HG03108 (cell line): ENCODE data around the gene KCND1.

Source experiments
- ATAC-seq: cut with Tn5 transposase; IDR thresholded peaks from one replicate; pipeline ENCODE4 v1.9.1; 2021; ENCODE audit warnings: moderate library complexity; ENCODE audit not compliant: unreplicated experiment

The KCND1 gene

DNA sequence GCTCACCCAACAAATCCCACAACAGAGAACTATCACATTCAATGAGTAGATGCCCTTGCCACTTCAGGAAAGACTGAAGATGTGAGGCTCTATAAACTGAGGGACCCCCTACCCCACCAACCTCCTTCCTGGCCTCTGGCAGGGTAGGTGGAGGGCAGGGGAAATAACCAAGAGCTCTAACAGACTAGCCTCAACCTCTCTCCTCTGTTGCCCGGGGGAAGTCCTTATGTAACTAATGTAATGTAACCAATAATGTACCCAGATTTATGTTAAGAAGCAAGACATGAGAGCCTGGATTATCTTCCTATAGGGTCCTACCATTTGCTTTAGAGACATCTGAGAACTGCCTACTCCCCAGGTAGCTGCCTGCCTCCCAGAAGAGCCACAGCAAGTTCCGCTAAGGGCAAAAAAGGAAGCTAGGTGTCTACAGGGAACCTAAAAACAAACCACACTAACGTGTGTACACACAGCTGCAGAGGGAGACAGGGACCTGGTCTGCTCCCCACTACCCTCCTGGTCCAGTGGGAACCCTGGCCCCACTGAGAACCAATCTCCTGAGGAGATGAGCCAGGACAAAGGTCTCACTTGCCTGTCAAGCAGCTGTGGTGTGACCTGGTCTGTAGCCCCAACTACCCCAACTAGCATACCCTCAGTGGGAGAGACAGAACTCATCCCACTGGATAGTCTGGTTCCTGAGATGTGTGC is 32.0 kb downstream of the KCND1 start:
- peak; percentile 31 for ATAC-seq

DNA sequence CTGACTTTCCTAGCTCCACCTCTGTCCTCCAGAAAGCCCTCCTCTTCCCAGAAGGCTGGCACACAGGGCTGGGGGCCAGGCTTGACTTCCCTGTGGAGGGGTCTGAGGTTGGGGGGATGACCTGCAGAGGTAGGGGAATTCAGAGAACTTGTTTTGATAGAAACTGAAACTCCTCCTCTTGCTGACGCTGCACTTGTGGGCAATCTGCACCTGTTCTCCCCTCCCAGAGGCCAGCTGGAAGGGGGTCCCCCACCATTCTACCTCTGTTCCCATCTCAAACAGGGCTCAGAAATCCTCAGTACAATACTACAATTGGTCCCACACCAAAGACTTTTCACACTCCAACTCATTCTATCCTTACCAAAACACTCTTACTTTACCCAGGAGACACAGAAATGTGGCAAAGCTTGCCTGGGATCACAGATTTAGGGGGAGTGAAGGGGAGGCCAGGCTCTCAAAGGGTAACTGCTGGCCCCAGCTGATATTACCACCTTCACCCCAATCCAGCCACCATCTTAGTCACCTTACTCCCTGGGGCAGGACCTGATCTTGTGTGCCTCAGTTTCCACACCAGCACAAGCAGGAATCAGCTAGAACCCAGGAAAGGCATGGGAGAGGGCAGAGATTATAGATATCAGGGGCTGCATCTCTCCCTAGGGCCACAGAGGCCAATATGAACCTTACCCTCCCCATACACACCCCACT is 32.8 kb downstream of the KCND1 start:
- peak; percentile 47 for ATAC-seq

DNA sequence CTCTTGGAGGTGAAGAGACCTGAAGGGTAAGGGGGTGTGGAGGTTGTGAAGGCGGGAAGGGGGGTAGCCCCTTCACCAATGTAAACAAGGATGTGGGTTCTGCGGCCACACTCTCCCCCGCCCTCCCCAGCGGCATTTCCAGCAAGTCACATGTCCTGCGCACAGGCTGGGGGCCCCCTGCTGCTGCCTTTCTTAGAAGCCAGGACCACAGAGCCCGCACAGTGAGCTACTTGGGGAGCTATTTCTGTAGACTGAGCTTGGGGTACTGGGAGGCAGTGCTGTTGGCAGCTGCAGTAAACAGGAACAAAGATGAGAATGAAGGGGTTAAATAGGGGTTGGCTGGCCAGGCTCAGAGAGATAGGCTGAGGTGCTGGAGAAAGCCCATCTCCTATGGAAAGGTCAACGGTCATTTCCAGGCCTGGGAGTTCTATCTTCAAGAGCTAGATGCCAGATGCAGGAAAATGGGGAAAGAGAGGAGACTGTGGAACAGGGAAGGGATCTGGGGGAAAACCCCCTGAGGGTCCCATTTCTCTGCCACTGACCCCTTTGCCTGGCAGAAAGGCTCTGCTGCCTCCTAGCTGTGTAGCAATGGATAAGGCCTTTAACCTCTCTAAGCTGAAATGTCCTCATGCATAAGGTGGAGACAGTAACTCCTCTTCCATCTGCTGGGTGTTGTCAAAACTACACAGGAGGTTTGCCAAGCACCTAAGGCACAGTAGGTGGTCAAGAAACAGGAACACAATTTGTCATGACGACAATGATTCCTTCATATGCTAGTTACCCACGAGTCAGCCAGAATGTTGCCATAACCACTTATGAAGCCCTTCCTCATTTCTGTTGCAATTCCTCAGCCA is 34.4 kb downstream of the KCND1 start:
- peak; percentile 54 for ATAC-seq

DNA sequence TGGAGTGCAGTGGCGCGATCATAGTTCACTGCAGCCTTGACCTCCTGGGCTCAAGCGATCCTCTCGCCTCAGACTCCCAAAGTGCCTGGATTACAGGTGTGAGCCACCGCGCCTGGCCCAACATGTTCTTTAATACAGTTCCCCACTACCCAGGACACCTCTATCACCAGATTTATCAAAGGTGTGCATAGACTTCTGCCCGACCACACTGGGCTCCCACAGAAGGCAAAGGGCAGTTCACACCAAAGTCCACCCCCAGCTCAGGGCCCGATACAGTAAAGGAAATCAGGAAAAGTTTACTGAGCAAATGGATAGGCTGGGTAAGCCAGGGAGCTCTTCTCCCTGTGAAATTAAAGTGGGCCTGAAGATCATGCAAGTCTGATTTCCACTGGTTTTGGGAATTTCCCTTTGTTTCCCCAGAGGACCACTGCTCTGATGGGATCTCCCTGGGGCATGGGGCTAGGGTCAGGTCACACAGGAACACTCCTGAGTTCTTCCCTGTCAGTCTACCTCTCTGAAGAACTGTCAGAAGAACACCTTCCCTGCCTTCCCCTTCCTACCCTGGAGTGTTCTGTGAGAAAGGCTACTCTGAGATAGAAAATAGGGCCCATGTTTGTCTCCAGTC is 35.1 kb downstream of the KCND1 start:
- ATAC-seq: peak; percentile 1

DNA sequence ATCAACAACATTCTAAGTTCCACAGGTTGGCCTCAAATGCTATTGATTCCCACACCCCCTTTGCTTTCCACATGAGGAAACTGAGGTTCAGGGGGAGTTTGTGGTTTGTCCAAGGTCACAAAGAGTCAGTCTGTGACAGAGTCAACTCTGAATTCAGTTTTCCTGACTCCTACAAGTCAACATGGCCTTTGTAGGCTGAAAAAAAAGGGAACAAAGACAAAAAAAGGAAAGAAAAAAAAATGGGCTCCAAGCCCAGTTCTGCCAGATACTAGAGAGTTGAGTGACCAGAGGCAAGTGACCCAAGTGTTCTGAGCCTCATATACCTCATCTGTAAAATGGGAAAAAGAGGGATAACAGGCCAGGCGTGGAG is 36.4 kb downstream of the KCND1 start:
- ATAC-seq: no peak

DNA sequence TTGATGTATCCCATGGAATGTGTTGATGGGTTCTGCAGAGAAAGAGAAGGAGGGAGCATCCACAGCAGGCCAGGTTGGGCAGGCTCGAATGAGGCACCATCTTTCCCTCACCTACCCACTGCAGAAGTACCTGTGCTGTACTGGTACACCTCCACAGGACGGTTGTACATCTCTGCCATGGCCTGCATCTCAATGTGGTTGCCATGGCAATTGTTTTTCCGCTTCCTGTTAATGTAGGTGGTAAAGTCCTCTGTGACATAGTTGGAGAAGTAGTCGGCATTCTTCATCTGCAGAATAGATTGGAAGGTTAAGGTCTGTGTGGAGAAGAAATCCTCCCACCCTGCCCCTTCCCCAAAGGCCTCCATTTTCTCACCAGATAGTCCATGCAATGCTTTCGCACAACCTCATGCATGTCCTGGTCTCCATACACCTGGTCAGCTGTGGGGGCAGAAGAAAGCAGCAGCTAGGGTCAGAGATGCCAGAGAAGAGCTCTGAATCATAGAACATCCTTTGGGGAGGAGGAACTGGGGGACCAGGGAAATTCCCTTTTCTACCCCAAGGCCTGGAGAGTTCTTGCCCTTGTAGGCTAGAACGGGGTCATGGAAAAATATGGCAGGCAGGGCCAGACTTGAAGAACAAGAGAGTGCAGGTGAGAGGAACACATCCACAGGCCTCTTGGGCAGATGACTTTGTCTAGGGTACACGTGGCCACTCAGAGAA is 36.9 kb downstream of the KCND1 start:
- no peak for ATAC-seq

DNA sequence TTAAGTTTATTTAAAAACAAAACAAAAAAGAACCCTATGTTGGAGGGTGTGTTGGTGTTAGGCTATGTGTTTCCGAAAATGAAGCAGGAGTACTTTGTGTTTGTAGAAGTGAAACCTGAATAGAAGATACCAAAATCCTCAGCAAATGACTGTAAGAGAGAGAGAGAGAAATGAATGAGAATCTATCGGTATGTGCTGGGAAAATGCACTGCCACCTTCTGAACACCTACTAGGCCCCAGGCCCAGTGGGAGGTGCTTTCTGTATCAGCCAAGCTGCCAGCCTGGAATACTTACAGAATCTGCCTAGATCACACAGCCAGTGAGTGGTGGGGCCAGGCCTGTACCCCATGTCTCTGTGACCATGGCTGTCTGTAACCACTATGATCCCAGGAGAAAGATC is 37.9 kb downstream of the KCND1 start:
- ATAC-seq: no peak

DNA sequence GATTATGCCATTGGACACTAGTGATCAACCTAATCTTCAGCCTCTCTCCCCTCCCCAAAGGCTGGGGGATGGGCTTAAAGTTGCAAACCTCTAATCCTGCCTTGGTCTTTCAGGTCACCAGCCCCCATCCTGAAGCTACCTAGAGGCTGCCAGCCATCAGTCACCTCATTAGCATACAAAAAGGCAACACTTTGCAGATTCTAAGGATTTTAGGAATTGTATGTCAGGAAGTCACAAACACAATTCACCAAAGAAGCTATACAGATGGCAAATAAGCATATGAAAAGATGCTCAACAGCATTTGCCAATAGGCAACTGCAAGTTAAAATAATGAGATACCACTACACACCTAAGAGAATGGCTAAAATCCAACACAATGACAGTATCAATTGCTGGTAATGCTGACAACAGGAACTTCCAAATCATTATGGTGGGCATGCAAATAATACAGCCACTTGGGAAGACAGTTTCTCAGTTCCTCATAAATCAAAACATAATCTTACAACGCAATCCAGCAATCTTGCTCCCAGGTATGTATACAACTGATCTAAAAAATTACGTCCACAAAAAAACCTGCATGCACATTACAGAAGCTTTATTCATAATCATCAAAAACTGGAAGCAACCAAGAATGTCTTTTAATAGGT is 43.8 kb downstream of the KCND1 start:
- ATAC-seq: no peak

DNA sequence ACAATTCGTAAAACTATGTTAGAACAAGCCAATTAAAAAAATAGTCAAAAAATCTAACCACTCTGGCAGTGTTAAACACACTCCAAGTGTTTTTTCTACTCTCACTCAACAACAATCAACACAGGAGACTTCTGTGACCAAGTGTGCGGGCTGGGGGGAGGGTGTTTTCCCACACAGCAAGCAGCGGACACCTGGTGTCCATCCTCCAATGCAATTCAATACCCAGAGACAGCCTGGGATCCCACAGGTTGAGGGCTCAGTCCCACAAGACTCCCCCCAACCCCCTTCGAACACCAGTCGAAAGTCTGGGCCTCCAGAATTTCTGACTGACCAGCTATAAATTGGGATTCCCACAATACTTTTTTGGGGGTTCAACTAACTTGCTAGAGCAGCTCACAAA is 44.5 kb downstream of the KCND1 start:
- no peak for ATAC-seq

DNA sequence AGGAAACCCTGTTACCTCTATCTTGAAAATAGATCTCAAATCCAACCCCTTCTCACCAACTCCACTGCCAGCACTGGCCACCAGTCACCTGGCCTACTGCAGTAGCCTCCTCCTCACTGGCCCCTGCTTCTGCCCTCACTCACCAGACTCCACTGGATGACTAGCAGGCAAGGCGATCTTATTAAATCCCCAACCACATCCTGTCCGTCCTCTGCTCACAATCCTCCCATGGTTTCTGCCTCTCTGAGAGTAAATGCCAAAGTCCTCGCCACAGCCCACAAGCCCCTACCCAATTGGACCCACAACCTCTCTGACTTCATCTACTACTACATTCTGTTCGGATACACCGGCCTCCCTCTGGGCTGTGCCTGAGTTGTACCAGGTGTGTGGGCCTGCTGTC is 47.4 kb downstream of the KCND1 start:
- no peak for ATAC-seq

DNA sequence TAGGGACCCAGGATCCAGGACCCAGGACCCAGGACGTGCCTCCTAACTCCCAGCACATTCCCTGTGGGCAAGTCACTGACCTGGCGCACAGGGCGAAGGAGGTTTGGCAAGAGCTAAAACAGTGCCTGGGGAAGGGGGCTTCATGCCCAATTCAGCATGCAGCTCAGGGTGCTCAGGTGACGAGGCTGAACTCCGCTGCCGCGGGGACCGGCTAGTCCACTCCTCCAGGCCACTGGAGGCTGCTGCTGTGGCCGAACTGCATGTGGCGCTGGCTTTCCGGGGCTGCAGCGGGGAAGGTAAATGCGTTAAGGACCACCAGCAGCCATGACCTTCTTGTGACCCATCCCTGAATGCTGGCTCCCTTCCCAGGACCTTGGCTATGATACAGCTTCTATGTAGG is 47.9 kb downstream of the KCND1 start:
- ATAC-seq: no peak

DNA sequence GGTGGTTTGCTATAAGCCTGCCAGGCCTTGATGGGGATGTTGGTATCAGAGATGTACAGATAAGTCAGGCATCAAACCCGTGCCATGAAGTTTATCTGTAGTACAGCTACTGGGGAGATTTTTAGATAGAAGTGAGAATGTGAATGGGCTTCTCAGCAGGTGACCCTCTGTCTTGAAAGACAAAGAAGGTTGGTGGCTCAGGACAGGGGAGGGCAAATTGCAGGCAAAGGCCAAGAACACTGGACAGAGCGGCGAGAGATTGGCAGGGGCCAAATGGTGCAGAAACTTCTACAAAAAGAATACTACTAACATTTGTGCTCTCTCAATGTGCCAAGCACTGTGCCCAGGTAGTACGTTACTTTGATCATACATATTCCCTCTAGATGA is 50.9 kb downstream of the KCND1 start:
- no peak for ATAC-seq

DNA sequence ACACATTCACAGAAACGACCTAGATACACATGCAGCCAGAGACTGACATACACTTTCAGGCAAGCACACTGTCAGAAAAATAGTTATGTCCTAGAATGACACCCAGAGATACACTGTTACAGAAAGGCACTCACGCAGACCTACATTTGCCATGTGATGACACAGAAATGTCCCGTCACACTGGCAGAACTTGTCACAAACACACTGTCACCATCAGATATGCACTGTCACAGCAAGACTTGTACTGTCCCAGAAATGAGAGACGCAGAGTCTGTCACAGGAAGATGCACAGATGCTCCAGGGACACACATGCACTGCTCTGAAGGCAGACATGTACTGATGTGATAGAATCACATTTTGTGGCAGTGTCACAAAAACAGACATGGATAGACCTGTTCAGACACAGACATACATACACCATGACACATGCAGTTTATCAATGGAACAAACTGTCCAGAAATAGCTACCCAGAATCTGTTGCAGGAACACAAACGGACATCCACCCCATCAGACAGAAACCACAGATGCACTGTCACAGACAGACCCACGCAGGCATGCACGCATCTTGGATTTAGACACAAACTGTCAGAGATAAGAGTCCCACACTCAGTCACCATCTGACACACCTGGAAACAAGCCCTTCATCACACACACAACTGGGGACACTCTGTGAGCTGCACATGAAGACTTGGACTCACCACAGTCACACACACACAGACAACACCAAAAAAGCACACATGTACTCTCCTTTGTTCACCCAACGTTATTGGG is 51.5 kb downstream of the KCND1 start:
- no peak for ATAC-seq

DNA sequence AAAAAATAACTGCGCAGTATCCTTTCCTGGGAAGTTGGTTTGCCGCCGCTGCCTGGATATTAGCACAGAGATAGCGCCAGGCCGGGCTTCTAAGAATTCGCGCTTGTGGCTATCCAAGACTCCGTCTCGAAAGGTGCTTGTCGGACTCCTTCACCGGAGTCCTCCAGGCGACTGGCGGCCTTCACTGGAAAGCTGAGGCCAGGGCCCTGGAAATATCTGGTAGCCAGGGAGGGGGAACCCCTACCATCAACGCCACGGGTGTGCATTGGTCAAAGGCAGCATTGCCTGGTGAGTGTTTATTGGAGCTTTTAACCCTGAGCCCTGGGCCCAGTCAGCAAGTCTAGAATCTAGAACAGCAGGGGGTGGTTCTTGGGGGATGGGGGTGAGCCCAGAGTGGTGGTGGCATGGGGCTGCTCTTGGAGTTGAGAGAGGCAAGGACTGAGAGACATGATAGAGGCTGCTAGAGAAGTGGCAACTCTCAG is 52.2 kb downstream of the KCND1 start:
- ATAC-seq: no peak

DNA sequence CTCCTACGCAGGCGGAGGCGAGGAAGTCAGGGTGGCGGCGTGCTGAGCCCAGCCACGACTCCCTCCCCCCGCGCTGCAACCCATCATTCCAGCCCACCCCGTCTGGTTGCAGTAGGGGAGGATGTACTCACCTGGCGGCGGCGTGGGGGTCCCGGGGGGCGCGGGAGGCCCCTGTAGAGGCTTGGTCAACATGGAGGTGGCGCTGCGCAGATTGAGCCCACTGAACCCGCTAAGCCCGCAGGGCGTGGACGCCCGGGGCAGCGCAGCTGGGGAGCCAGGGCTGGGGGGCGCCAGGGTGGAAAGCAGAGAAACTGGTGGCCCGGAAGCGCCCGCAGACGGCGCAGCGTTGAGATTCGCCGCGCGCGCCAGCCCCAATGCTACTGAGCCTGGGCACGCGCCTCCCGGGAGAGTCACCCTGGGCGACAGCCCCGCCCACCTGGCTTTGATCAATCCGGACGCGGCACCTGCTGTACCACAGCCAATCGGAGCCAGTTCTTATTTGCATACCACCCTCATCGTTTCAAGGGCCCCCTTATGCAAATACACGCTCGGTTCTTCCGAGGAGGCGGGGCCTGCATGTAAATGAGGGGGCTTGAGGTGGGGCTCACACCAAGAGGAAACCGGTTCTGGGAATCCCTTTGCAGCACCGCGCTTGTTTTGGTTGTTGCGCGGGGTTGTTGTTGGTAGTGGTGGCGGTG is 52.9 kb downstream of the KCND1 start, which contains the start of gene PIM2:
TSS of gene PIM2 (minus strand) at position 382 of the 698 bp plus-strand sequence. CDS start at position 192, 190 bp downstream.
- ATAC-seq: peak; percentile 79

DNA sequence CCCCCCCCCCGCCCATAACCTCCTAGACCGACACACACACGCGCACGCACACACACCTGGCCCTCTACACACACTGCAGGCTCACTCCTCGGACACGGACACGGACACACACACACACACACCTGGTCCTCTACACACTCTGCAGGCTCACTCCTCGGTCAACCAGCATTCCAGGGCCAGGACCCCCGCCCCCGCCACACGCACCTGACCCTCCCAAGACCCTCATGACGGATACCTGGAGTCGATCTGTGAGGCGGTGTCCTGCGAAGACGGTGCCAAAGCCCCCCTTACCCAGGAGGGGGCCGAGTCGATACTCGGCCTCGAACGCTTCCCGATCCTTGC is 53.4 kb downstream of the KCND1 start:
- ATAC-seq: no peak

DNA sequence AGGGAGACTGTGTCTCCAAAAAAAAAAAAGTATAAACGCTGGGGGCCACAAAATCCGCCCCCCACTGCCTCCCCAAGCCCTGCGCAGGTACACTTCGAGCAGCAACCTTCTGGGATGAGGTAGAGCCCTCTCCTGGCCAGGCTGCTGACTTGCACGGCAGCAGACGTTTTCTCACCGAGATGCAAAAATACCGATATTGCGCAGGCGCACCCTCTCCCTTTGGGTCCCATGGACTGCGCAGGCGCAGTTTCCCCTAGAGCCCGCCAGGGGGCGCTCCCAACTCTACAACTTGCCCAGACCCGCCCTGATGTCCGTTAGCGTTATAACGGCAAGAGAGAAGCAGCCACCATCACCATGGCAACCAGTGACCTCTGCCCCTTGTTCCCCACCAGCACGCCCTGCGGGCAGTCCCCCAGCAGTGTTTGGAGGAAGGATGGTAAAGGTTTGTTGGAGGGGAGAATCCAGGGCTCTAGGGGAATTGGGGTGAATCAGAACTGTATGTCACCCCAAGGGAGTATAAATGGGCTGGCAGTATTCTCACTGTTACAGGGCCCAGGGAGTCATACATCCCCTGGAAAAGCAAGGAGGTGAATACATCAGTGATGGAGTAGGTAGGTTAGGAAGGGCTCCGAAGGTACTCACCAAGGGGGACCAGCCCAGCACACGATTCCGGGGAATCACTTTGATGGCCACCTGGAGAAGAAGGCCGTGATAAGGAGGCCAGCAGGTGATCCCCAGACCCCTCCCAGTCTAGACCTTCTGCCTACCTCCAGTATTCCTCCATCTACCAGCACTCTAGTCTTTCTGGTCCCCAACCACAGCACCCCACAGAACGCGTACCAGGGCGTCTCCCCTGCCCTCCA is 54.3 kb downstream of the KCND1 start:
- peak; percentile 24 for ATAC-seq
